ENCODE data around the gene C4BPA. TPM values are rescaled to one million over a fixed set of nuclear protein-coding genes. Genes with fewer than 3 reads are reported as not detected.

C4BPA gene
- total and polyA plus RNA-seq, 9 of the 15 experiments (the other 6 are each of a cell fraction or from before 2014, with no cell fraction given): 0.04 to 0.22 (median 0.11) TPM; not detected in 3

DNA sequence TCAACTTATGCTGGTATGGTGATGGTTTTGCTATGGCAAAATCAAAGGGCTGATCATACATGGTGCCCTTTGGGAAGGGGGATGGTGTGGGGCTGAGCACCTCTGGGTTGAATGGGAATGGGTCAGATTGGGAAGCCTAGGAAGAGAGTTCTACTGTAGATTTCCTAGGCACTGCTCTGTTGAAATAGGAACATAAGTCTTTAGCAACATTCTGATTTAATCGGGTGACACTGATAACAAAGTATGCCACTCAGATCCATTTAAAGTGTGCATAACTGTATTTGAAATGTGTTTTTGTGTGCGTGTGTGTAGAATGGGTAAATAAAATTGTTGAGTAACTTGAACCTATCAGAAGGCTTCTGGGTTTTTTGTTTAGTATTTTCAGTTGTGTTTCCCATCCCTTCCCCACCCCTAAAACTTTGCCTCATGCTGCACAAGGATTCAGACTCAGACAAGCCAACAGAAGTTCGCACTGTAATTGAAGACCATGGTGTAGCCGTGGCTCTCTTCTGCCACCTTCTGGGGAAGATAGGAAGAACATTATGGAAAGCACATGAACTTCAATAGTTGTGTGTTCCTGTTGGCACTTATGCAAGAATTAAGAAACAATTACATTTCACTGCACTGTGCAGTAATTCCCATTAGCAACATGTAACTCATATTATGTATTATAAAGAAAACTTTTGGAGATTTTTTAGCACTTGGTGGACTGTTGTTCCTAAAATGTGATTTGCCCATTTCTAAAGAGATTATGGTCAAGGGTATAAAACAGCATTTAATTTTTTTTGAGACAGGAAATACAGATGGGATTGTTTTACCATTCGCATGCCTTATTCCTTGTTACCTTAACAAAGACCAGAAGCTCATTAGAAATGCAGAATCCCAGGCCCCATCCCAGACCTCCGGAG lies 26.3 kb upstream of the C4BPA start (continued):
- TF ChIP-seq, protein P1, sequence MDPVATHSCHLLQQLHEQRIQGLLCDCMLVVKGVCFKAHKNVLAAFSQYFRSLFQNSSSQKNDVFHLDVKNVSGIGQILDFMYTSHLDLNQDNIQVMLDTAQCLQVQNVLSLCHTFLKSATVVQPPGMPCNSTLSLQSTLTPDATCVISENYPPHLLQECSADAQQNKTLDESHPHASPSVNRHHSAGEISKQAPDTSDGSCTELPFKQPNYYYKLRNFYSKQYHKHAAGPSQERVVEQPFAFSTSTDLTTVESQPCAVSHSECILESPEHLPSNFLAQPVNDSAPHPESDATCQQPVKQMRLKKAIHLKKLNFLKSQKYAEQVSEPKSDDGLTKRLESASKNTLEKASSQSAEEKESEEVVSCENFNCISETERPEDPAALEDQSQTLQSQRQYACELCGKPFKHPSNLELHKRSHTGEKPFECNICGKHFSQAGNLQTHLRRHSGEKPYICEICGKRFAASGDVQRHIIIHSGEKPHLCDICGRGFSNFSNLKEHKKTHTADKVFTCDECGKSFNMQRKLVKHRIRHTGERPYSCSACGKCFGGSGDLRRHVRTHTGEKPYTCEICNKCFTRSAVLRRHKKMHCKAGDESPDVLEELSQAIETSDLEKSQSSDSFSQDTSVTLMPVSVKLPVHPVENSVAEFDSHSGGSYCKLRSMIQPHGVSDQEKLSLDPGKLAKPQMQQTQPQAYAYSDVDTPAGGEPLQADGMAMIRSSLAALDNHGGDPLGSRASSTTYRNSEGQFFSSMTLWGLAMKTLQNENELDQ (CRISPR knock-in tag; IDR thresholded peaks at IDR 0.05; ENCODE audit: borderline replicate concordance): no peak
- TF ChIP-seq, protein P2, sequence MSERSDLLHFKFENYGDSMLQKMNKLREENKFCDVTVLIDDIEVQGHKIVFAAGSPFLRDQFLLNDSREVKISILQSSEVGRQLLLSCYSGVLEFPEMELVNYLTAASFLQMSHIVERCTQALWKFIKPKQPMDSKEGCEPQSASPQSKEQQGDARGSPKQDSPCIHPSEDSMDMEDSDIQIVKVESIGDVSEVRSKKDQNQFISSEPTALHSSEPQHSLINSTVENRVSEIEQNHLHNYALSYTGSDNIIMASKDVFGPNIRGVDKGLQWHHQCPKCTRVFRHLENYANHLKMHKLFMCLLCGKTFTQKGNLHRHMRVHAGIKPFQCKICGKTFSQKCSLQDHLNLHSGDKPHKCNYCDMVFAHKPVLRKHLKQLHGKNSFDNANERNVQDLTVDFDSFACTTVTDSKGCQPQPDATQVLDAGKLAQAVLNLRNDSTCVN (CRISPR knock-in tag; IDR thresholded peaks at IDR 0.05): no peak
- TF ChIP-seq SMARCC2 (IDR thresholded peaks at IDR 0.05; ENCODE audit: low read depth) (no peak), ZNF347 (CRISPR knock-in tag; IDR thresholded peaks at IDR 0.05; ENCODE audit: low read depth) (no peak), CEBPG (CRISPR knock-in tag; IDR thresholded peaks at IDR 0.05) (no peak; the same call in 1 of the 2 replicates), CEBPG (tag; conservative IDR thresholded peaks at IDR 0.05 in 1 of 2, IDR thresholded peaks at IDR 0.05 in 1 of 2) (peak; percentile 61 to 75), EHMT2 (IDR thresholded peaks at IDR 0.05) (peak; percentile 51; the same call in 1 of the 2 replicates), GTF2A2 (tag; IDR thresholded peaks at IDR 0.05) (no peak), ZNF644 (tag; IDR thresholded peaks at IDR 0.05; ENCODE audit: low read depth) (no peak), TCFL5 (CRISPR knock-in tag; conservative IDR thresholded peaks at IDR 0.05) (no peak), ZNF436 (CRISPR knock-in tag; IDR thresholded peaks at IDR 0.05) (no peak), ZNF79 (CRISPR knock-in tag; IDR thresholded peaks at IDR 0.05; ENCODE audit: low read depth) (no peak), RBM34 (IDR thresholded peaks at IDR 0.05; ENCODE audit: borderline replicate concordance, insufficient read depth, low read length) (no peak), SIX5 (IDR thresholded peaks at IDR 0.05; ENCODE audit: borderline replicate concordance in 1 of 2, insufficient read depth in 1 of 2, low read depth in 1 of 2, low read length in 2 of 2) (no peak), RUNX1 (IDR thresholded peaks at IDR 0.05; ENCODE audit: low read depth) (no peak), CBX3 (IDR thresholded peaks at IDR 0.05; ENCODE audit: borderline replicate concordance in 1 of 2, low read length in 2 of 2) (0 out of 3 replicates have a peak, but pooled peaks of 1 of the 2 experiments have one; percentile 30), SAP30 (IDR thresholded peaks at IDR 0.05; ENCODE audit: borderline replicate concordance, insufficient read depth, low read depth, low read length, poor library complexity, severe bottlenecking) (no peak), SMC3 (conservative IDR thresholded peaks at IDR 0.05; ENCODE audit: insufficient read depth, low read depth, low read length) (peak; percentile 97), SETDB1 (IDR thresholded peaks at IDR 0.05; ENCODE audit: low read length) (no peak), ILF3 (IDR thresholded peaks at IDR 0.05; ENCODE audit: borderline replicate concordance) (no peak)
- TF ChIP-seq, protein P3, sequence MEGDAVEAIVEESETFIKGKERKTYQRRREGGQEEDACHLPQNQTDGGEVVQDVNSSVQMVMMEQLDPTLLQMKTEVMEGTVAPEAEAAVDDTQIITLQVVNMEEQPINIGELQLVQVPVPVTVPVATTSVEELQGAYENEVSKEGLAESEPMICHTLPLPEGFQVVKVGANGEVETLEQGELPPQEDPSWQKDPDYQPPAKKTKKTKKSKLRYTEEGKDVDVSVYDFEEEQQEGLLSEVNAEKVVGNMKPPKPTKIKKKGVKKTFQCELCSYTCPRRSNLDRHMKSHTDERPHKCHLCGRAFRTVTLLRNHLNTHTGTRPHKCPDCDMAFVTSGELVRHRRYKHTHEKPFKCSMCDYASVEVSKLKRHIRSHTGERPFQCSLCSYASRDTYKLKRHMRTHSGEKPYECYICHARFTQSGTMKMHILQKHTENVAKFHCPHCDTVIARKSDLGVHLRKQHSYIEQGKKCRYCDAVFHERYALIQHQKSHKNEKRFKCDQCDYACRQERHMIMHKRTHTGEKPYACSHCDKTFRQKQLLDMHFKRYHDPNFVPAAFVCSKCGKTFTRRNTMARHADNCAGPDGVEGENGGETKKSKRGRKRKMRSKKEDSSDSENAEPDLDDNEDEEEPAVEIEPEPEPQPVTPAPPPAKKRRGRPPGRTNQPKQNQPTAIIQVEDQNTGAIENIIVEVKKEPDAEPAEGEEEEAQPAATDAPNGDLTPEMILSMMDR (IDR thresholded peaks at IDR 0.05 in 2 of 3, conservative IDR thresholded peaks at IDR 0.05 in 1 of 3; ENCODE audit: insufficient read depth in 2 of 3, low read depth in 1 of 3, low read length in 3 of 3): peak; percentile 92 to 98 (median 95)

All from K562 (cell line).